GM20431 (cell line): ENCODE results near the gene GPR35.

Experiments used
- in situ Hi-C: fragments of 300-500 bp; cut with MseI, MboI; formaldehyde crosslinking; loops from one replicate; pipeline ENCODE4 v1.15.0; 2020; ENCODE audit warnings: low sequenced_read_pairs; ENCODE audit not compliant: unreplicated experiment

Gene GPR35, protein sequence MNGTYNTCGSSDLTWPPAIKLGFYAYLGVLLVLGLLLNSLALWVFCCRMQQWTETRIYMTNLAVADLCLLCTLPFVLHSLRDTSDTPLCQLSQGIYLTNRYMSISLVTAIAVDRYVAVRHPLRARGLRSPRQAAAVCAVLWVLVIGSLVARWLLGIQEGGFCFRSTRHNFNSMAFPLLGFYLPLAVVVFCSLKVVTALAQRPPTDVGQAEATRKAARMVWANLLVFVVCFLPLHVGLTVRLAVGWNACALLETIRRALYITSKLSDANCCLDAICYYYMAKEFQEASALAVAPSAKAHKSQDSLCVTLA

DNA sequence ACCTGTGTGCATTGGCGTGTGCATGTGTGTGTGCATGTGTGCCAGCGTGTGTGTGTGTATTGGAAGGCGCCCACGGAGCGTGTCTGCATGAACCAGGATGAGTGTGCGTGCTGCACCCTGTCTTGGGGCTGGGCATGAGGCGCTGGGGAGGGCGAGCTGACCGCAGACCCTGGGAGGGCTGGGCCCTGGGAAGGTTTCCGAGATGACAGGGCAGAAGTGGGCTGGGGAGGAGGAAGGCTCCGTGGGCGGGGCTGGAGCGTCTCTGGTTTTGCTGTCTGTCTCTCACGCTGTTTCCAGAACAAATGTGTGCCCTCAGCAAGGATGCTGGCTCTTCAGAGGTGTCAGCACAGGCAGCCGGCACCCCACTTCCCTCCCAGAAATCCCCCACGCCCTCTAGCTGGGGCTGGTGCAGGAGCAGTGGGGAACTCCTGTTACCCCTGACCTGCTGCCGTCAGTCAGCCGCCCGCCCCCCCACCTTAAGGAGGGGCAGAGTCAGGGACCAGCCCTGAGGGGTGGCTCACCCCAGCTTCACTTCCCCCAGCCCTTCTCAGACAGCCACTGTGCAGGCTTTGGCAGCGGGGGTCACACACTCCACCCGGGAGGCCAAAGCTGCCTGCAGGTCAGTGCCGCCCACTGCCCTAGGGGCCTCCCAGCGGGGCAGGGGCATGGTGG lies at the start of gene GPR35:
Gene GPR35 (plus strand): TSS at position 531 of the 672 bp plus-strand sequence. CDS start 4,473 bp downstream, outside the sequence.
- in situ Hi-C loops, result no loop called here

DNA sequence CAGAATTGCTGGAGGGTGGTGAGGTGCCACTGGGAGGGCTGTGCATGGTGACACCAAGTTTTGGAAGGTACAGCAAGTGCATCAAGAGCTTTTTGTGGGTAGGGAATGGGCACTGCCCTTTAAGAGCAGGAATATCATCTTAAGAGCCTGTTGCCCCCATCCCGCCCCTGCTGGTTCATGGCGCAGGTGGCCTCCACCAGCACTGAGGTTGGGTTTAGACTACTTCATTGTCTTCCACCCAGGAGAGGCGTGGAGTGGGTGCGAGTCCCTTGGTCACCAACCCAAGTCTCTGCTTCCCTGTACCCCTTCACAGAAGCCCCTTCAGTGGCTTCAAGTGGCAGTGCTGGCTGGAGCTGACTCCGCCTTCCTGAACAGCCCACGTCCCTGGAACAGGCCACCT lies 49.2 kb upstream of the GPR35 start:
- in situ Hi-C loops, result no loop called here

DNA sequence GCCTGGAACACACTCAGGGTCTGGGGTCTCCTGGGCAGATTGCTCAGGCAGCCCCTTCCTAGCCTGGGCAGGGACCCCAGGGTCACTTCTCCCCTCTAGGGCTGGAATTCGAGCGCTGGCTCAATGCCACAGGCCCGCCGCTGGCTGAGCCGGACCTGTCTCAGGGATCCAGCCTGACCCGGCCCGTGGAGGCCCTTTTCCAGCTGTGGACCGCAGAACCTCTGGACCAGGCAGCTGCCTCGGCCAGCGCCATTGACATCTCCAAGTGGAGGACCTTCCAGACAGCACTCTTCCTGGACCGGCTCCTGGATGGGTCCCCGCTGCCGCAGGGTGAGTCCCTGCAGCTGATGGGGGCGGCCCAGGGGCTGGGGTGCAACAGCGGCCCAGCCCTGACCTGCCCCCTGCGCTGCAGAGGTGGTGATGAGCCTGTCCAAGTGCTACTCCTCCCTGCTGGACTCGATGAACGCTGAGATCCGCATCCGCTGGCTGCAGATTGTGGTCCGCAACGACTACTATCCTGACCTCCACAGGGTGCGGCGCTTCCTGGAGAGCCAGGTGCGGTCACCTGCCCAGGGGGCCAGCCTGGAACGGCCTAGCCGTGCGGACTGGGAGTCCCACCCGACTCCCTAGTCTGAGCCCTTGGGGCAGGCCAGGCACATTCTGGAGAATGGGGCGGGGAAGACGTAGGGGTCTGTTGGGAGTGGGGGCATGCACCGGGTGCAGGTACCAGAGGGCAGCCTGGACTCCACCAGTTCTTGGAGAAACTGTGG lies 48.7 kb upstream of the GPR35 start:
- in situ Hi-C loops, result no loop called here

DNA sequence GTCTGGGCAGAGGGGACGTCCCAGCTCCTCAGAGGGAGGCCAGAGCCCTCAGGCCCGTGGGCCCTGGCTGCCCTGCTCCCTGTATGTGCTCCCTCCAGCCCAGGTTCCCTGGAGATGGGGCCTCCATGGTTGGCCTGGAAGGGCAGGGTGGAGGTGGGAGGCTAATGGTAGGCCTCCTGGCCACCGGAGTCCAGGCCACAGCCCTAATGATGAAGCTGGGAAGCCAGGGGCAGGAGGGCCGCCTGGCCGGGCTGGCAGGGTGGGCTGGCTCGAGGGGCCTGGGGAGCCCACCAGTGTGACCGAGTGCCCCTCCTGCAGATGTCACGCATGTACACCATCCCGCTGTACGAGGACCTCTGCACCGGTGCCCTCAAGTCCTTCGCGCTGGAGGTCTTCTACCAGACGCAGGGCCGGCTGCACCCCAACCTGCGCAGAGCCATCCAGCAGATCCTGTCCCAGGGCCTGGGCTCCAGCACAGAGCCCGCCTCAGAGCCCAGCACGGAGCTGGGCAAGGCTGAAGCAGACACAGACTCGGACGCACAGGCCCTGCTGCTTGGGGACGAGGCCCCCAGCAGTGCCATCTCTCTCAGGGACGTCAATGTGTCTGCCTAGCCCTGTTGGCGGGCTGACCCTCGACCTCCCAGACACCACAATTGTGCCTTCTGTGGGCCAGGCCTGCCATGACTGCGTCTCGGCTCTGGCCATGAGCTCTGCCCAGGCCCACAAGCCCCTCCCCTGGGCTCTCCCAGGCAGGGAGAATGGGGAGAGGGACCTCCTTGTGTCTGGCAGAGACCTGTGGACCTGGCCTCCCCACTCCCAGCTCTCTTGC lies 47.8 kb upstream of the GPR35 start:
- in situ Hi-C loops, result no loop called here

DNA sequence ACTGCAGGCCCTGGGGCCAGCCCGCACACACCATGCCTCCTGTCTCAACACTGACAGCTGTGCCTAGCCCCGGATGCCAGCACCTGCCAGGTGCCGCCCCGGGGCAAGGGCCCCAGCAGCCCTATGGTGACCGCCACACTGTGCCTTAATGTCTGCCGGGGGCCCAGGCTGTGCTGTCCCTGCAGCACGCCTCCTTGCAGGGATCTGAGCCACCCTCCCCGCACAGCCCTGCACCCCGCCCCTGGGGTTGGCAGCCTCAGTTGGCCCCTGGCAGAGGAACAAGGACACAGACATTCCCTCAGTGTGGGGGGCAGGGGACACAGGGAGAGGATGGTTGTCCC lies 47.2 kb upstream of the GPR35 start:
- in situ Hi-C loops, result no loop called here

DNA sequence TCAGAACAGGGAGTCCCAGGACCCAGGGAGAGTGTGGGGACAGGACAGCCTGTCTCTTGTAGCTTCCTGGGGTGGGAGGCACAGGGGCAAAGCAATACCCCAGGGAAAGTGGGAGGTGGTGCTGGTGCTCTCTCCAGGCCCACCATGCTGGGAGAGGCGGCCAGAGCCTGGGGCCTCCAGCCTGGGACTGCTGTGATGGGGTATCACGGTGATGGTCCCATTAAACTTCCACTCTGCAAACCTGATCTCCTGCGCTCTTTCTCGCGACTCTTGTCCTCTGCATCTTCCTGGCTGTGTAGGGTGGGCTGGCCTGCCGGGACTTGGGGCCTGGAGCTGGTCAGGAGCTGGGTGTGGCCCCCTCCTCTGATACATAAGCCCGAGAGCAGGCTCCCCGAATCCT lies 46.8 kb upstream of the GPR35 start:
- in situ Hi-C loops, result no loop called here

DNA sequence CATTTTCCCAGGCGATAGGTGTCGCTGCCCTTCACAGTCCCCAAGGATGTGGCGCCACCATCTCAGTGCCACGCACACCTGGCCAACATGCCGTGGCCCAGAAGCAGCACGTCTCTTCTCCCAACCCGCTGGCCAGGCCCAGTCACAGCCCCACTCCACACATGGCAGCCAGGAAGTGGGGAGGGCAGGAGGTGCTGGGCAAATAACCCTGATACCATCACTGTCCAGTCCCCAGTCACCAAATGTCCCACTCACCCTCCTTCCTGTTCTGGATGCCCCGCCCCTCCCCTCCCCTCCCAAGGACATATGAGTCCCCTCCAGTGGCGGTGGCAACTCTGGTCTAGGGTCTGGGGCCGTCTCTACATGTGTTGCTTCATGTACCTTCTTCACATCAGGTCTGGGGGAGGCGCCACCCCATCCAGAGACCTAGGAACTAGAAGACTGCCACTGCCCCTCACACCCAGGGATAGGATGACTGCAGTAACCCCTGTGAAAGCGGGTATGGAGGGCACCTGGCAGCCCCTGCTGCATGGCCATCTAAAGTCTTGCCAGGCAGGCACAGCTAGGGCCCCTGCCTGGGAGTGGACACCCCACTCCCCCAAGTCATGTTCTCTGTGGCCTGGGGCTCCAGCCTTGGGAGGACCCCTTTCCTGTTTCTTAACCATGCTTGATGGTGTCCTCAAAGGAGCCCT lies 46.1 kb upstream of the GPR35 start:
- in situ Hi-C loops, result no loop called here

DNA sequence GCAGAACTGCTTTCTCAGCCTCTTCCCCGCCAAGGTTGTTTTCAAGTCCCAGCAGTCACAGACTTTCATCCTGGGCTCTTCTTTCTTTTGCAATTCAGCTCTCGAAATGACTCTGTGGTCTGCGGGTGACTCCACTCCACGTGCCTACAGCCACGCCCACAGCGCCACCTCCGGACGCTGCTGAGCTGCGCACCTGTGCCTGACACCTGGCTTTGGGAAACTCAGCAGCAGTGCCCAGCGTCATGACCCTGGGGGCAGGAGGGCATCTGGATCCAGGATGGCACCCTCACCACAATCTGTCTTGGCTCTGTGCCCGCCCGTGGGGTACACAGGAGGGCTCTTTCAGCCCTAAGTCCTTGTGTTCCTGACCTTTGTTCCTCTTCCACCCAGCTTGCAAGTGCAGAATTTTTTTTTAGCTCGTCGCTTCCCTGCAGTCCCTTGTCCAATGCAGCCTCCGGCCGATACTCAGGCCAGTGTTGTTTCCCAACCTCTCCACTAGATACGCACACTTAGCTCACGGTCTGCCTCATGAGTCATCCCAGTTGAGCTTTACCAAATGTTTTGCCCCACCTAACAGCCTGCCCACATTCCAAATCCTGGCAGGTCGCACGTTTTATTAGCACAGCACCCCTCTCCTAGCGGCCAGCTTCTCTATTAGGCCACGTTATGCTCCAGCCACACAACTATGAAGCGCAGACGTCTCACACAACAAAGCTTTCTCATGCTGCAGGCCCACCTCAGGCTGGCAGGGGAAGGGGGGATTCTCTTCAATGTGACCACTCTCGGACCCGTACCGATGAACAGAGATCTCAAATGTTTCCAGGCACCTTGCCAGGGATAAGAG lies 45.3 kb upstream of the GPR35 start:
- in situ Hi-C loops, result no loop called here

DNA sequence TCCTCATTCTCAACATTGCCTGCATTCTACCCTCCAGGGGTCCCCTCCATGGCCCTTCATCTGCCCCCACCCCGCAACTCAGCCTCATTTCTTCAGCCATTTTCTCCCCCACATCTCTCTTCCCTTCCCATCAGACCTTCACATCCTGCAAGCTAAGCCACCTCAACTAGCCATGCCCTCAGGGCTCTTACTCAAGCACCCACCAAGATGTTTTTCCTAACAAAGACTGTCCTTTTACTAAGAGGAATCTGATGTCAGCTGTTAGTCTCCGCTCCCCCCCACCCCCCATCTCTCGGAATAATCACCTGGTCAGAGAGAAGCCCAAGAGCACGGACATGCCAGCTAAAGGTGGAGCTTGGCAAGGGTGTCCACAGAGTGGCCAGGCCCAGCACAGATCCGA lies 43.5 kb upstream of the GPR35 start:
- in situ Hi-C loops, result no loop called here

DNA sequence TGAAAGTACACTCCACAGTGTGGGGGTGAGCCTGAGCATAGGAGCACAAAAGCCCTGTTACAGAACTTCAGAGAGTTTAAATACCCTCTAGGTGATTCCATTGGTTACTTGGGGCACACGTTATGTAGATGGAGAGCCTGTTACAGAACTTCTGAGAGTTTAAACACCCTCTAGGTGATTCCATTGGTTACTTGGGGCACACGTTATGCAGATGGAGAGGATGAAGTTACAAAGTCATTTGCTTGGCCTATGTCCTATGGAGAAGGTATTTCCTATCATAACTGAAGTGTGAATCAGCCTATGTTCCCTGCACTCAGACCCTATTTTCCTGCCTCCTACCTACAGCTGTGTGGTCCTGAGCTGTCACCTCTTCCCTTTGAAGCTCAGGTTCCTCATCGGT lies 42.5 kb upstream of the GPR35 start:
- in situ Hi-C loops, result no loop called here

DNA sequence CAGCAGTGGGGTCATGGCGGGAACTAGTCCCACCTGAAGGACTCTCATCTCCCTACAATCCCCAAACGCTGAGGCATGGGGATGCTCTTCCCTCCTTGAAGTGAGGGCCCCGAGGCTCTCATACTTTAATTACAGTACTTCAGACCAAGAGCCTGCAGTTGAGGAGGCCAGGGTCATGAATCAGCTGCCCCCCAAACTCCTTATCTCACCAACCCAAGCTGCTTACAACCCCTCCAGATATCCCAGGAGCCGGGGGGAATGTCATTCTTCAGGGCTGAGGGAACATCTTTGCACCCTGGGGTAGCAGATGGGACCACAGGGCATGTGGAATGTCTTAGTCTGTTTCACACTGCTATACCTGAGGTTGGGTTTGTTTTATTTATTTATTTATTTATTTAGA lies 41.5 kb upstream of the GPR35 start:
- in situ Hi-C loops, result no loop called here

DNA sequence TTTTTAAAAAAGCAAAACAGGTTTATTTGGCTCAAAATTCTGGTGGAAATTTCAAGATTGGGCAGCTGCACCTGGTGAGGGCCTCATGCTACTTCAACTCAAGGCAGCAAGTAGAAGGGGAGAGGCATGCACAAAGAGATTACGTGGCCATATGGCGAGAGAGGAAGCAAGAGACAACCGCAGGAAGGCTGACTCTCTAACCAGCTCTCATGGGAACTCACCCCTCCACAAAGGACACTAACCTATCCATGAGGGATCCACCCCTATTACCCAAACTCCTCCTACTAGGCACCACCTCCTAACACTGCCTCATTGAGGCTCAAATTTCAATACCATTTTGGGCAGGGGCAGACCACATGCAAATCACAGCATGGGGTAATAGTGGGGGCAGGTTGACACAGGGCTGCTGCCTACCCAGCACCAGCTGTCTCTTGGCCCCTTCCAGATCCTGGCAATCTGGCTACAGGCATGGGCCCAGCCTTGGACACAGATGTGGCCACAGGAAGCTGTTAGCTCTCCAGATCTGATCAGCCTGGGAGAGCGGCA lies 40.7 kb upstream of the GPR35 start:
- in situ Hi-C loops, result no loop called here

DNA sequence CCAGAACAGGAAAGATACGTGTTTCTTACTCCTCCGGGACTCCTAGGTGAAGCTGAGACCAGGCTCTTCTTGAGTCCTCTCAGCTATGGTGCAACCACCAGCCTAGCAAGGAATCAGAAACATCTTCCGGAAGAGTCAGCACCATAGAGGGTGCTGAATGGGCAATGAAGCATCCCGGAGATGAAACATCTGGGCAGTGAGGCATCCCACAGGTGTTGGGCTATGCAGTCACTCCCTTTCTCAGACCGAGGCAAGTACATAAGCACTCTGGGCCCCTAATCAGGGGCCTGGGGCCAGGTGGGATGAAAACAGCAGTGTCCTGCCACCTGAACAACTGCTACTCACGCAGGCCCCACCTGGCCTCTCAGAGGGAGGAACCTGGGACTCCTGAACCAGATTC lies 40.2 kb upstream of the GPR35 start:
- in situ Hi-C loops, result no loop called here

DNA sequence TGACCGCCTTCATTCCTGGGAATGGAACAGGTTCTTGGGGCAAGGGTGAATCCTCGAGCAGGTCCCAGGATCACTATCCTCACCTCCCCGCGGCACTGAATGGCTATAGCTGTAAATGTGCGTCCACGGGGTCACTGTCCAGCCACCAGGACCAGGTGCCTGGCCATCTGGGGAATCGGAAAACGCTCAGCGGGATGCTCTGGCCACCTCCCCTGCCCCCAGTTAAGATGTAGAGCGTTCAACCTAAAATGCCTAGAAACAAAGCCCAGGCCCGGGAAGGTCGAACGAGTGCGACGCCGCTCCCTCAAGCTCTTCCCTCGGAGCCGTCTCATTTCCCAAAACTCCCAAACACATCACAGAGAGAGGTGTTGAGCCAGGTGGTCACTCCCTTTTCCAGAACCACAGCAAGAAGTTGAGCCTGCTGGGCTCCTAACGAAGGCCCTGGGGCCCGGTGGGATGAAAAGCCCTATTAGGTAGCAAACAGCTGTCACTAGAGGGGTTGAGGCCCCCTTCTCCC lies 39.5 kb upstream of the GPR35 start:
- in situ Hi-C loops, result no loop called here

DNA sequence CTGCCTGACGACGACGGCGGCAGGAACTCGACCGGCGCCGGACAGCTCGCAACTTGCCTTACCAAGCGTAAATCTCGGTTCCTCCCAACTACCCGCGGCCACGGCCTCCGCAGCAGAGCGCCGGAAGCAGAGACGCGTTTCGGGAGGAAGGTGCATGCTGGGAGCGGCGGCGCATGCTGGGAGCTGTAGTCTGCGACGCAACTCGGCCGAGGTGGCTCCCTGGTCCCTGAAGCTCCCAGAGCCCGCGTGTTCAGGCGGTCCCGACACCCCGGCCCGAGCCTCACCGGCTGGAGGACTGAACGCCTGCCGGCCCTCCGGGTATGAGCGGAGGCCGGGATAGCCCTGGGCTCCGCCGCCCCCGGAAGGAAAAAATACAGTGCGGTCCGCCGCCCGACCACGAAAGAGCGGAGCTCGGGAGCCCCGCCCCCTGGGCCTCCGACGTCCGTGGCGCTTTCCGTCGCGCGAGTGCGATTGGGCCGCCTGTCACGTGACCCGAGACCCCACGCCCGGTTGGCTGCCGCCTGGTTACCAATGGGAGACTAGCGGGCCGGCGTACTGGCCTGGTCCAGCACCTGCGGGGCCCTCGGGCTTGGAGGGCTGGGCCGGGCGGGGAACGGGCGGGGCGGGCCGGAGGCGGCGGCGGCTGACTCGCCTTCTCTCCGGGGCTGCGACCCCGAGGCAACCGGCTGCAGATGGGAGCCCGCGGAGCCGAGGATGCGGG lies 38.9 kb upstream of the GPR35 start, which contains the start of gene CAPN10:
Gene CAPN10 (plus strand): TSS at position 537 of the 721 bp plus-strand sequence. CDS start 178 bp downstream, at position 715.
- in situ Hi-C loops, result no loop called here

DNA sequence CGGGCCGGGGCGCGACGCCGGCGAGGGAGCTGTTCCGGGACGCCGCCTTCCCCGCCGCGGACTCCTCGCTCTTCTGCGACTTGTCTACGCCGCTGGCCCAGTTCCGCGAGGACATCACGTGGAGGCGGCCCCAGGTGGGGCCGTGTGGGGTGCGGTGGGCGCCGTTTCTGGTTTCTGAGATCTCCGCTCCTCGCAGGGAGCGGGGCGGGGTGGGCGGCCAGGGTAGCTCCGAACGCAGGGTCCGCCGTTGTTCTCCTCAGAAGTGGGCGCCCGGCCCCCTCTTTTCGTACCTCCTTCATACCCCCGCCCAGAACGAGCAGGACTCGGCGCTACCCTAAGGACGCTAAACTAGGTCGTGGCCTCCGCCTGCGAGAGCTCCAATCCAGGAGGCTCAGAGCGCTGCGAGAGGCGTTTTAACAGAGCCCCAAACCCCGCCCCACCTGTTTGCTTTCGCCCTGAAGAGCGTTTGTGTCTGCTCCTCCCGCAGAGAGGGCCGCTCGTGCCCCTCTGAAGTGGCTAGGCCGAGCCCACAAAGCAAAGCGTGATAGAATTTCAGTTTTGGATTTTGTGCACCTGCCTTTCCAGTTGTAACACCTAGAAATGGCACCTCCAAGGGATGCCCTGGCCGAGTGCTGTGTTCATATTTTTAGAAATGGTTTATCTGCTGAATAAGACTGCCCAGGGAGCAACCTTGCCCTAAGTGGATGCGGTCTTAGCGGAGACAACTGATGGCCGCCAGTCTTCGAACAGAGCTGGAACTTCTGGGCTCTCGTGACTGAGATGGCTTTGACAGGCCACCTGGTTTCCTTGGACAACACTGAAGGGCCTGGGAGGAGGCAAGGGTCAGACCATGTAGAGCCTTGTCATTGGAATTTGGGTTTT lies 38.1 kb upstream of the GPR35 start:
- in situ Hi-C loops, result no loop called here
